ENCODE results near the gene NTM. TPM values are rescaled to one million over a fixed set of nuclear protein-coding genes. Genes with fewer than 3 reads are reported as not detected.

The NTM gene
- total RNA-seq, 4 donors from 2014 or later = 0.78 to 1.1 (median 0.88) TPM; not detected in 1

- no peaks in the 10 kb centered on the region for H3K27me3 ChIP-seq
- no peaks in the 10 kb centered on the region for H3K4me1 ChIP-seq
- no peaks in the 10 kb centered on the region for H3K9me3 ChIP-seq
- no peaks in the 10 kb centered on the region for H3K36me3 ChIP-seq
- no peak overlapping the region for H3K4me3 ChIP-seq (replicated peaks in 1 of 3)
- 70 to 74% methylated on average over 15 of the region's 15 CpGs for WGBS, 2 donors
- intact Hi-C loops (cut with DNase I) = no loop called here
- DNase-seq = no peak
- no peak for TF ChIP-seq POLR2A (IDR thresholded peaks at IDR 0.05)
- TF ChIP-seq CTCF (IDR thresholded peaks at IDR 0.05) = no peak
- H3K27ac ChIP-seq = no peak overlapping the region
Observed at GRCh38 chr11:131642756-131643531, 272.5 kb downstream of the NTM start.

- TF ChIP-seq POLR2A (IDR thresholded peaks at IDR 0.05) (no peak), CTCF (IDR thresholded peaks at IDR 0.05) (no peak)
- DNase-seq = no peak
- Histone ChIP-seq H3K27ac (no peak overlapping the region), H3K4me3 (replicated peaks in 1 of 3) (no peak overlapping the region), H3K4me1 (no peaks in the 10 kb centered on the region), H3K27me3 (no peaks in the 10 kb centered on the region), H3K9me3 (no peaks in the 10 kb centered on the region), H3K36me3 (no peaks in the 10 kb centered on the region)
- WGBS, 2 donors = 85 to 87% methylated on average over 5 of the region's 5 CpGs
- intact Hi-C loops (cut with DNase I) = no loop called here
Observed at GRCh38 chr11:131644204-131644795, 273.9 kb downstream of the NTM start.

GRCh38 chr11:131645237-131645636, 274.8 kb downstream of the NTM start:
- intact Hi-C loops (cut with DNase I) = no loop called here
- no peak overlapping the region for H3K4me3 ChIP-seq (replicated peaks in 1 of 3)
- WGBS, 2 donors = 71 to 74% methylated on average over 6 of the region's 6 CpGs
- no peak for DNase-seq
- H3K4me1 ChIP-seq = no peaks in the 10 kb centered on the region
- TF ChIP-seq CTCF (IDR thresholded peaks at IDR 0.05) = no peak
- no peak for TF ChIP-seq POLR2A (IDR thresholded peaks at IDR 0.05)
- H3K27me3 ChIP-seq = no peaks in the 10 kb centered on the region
- no peak overlapping the region for H3K27ac ChIP-seq
- no peaks in the 10 kb centered on the region for H3K9me3 ChIP-seq
- no peaks in the 10 kb centered on the region for H3K36me3 ChIP-seq

- no peaks in the 10 kb centered on the region for H3K36me3 ChIP-seq
- TF ChIP-seq POLR2A (IDR thresholded peaks at IDR 0.05) (no peak), CTCF (IDR thresholded peaks at IDR 0.05) (no peak)
- intact Hi-C loops (cut with DNase I) = no loop called here
- no peaks in the 10 kb centered on the region for H3K9me3 ChIP-seq
- no peak for DNase-seq
- H3K27me3 ChIP-seq = no peaks in the 10 kb centered on the region
- H3K27ac ChIP-seq = no peak overlapping the region
- H3K4me3 ChIP-seq (replicated peaks in 1 of 3) = no peak overlapping the region
- no peaks in the 10 kb centered on the region for H3K4me1 ChIP-seq
- WGBS, 2 donors = 74 to 76% methylated on average over 5 of the region's 5 CpGs
Observed at GRCh38 chr11:131649856-131650255, 279.4 kb downstream of the NTM start.

- H3K4me1 ChIP-seq = peaks cover 0 to 15% of the 10 kb centered on the region in 2 donors
- TF ChIP-seq CTCF (IDR thresholded peaks at IDR 0.05) = no peak
- no peaks in the 10 kb centered on the region for H3K27me3 ChIP-seq
- no peak overlapping the region for H3K4me3 ChIP-seq (replicated peaks in 1 of 3)
- no peaks in the 10 kb centered on the region for H3K9me3 ChIP-seq
- no peak for DNase-seq
- WGBS, 2 donors = 21 to 49% methylated on average over 2 of the region's 2 CpGs
- intact Hi-C loops (cut with DNase I) = no loop called here
- no peaks in the 10 kb centered on the region for H3K36me3 ChIP-seq
- H3K27ac ChIP-seq = no peak overlapping the region
Observed at GRCh38 chr11:131652231-131652630, 281.8 kb downstream of the NTM start.
